Coronary artery (tissue), 2 donors: ENCODE measurements around the gene PBX4.

Experiments used
- DNase-seq: peaks from one replicate; pipeline ENCODE4 v3.0.0-alpha.2; 2017; ENCODE audit warnings: low spot score
- H3K27ac ChIP-seq, 2 donors: fragments of 200-600 bp; sonication (generic); one replicate each; pipeline ENCODE4 v1.5.1; 2016 to 2019
- H3K4me3 ChIP-seq: fragments of 200-600 bp; sonication (generic); 2 replicates; pipeline ENCODE4 v1.5.1; 2016; ENCODE audit warnings: mild to moderate bottlenecking, moderate library complexity
- CTCF ChIP-seq: fragments of 200-600 bp; sonication (generic); IDR thresholded peaks from one replicate; pipeline ENCODE4 v1.5.1; 2019; ENCODE audit warnings: antibody characterized with exemption

Gene PBX4

GRCh38 chr19:19538785-19539166 is 79.7 kb downstream of the PBX4 start:
- H3K27ac ChIP-seq = no peak overlapping the region
- no peak for DNase-seq
- TF ChIP-seq CTCF = no peak
- peak overlapping the region; percentile 65 for H3K4me3 ChIP-seq

GRCh38 chr19:19538061-19538784 is 80.3 kb downstream of the PBX4 start, which contains the start of gene CILP2:
TSS of gene CILP2 (plus strand) at chr19:19538265. CDS start at chr19:19538350, 85 bp downstream.
- DNase-seq = no peak
- TF ChIP-seq CTCF = no peak
- H3K4me3 ChIP-seq = peak within 1 kb of the TSS; percentile 65
- H3K27ac ChIP-seq = no peak within 1 kb of the TSS

GRCh38 chr19:19537075-19538048 is 81.1 kb downstream of the PBX4 start:
- DNase-seq = no peak
- Histone ChIP-seq H3K4me3 (peak overlapping the region; percentile 65), H3K27ac (no peak overlapping the region)
- TF ChIP-seq CTCF = no peak

- no peak overlapping the region for H3K27ac ChIP-seq
- no peak overlapping the region for H3K4me3 ChIP-seq
- no peak for TF ChIP-seq CTCF
- DNase-seq = no peak
These were observed 82.9 kb downstream of the PBX4 start for GRCh38 chr19:19535311-19536191.

GRCh38 chr19:19534556-19535265 is 83.8 kb downstream of the PBX4 start:
- H3K27ac ChIP-seq = no peak overlapping the region
- no peak for TF ChIP-seq CTCF
- no peak overlapping the region for H3K4me3 ChIP-seq
- no peak for DNase-seq

GRCh38 chr19:19533841-19534240 is 84.6 kb downstream of the PBX4 start:
- Histone ChIP-seq H3K27ac (no peak overlapping the region), H3K4me3 (no peak overlapping the region)
- no peak for TF ChIP-seq CTCF
- DNase-seq = no peak
